ENCODE data around the gene UBXN11.

DNA sequence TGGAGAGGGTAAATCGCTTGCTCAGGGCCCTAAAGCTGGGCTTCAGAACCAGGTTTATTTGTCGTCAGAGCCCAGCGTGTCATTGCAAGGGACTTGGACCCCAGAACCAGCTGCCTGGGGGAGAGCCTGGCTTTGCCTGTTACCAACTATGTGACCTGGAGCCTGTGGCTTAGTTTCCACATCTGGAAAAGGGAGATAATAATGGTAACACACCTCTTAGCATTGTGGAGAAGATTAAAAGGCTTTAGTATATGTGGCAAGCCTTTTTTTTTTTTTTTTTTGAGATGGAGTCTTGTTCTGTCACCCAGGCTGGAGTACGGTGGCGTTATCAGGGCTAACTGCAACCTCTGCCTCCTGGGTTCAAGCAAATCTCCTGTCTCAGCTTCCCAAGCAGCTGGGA lies 23.8 kb upstream of the UBXN11 start:
- TF ChIP-seq, protein P1, sequence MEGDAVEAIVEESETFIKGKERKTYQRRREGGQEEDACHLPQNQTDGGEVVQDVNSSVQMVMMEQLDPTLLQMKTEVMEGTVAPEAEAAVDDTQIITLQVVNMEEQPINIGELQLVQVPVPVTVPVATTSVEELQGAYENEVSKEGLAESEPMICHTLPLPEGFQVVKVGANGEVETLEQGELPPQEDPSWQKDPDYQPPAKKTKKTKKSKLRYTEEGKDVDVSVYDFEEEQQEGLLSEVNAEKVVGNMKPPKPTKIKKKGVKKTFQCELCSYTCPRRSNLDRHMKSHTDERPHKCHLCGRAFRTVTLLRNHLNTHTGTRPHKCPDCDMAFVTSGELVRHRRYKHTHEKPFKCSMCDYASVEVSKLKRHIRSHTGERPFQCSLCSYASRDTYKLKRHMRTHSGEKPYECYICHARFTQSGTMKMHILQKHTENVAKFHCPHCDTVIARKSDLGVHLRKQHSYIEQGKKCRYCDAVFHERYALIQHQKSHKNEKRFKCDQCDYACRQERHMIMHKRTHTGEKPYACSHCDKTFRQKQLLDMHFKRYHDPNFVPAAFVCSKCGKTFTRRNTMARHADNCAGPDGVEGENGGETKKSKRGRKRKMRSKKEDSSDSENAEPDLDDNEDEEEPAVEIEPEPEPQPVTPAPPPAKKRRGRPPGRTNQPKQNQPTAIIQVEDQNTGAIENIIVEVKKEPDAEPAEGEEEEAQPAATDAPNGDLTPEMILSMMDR (IDR thresholded peaks at IDR 0.05; ENCODE audit: borderline replicate concordance, extremely low read depth, low read length, poor library complexity, severe bottlenecking): no peak
- TF ChIP-seq EZH2 (IDR thresholded peaks at IDR 0.05; ENCODE audit: borderline replicate concordance, low read depth, low read length, severe bottlenecking): no peak

Data from DND-41 (cell line).